Activated T-helper 2 cell treated with anti-CD3 and anti-CD28 coated beads, Interferon-gamma antibody, Interleukin-2, Interleukin-4, amounts not matched to agents 10 μg/mL and 5 μg/mL and 100 μg/mL, durations not matched to agents 14 hours and 24 hours and 36 hours (primary cell): ENCODE measurements around the gene NSD2. TPM values are rescaled to one million over a fixed set of nuclear protein-coding genes. Genes with fewer than 3 reads are reported as not detected.
A peak's percentile ranks its signal among the peaks of the same experiment; 100 is the strongest.

Experiments
- DNase-seq: peaks from one replicate; pipeline ENCODE4 v3.0.0; 2021; ENCODE audit warnings: low spot score
- H3K27ac Mint-ChIP-seq: one replicate; pipeline ENCODE4 v1.8.0; 2021; ENCODE audit warnings: mixed read lengths
- H3K27me3 Mint-ChIP-seq: one replicate; pipeline ENCODE4 v1.8.0; 2021; ENCODE audit warnings: low read depth, mixed read lengths
- H3K36me3 Mint-ChIP-seq: one replicate; pipeline ENCODE4 v1.8.0; 2021; ENCODE audit warnings: low read depth, mixed read lengths
- H3K4me1 Mint-ChIP-seq: one replicate; pipeline ENCODE4 v1.8.0; 2021; ENCODE audit warnings: low read depth, mixed read lengths
- H3K4me3 Mint-ChIP-seq: one replicate; pipeline ENCODE4 v1.8.0; 2021; ENCODE audit warnings: low read depth, mild to moderate bottlenecking, moderate library complexity, mixed read lengths
- H3K9me3 Mint-ChIP-seq: one replicate; pipeline ENCODE4 v1.8.0; 2021; ENCODE audit warnings: mixed read lengths
- intact Hi-C: fragments of 100-400 bp; cut with micrococcal nuclease; formaldehyde crosslinking; loops from one replicate; pipeline ENCODE4 v1.15.1; 2023
- total RNA-seq: library from RNA; stranded (reverse); gene quantifications from 2 replicates; pipeline ENCODE4 v1.2.3, GENCODE V29; 2022

NSD2 gene
- total RNA-seq, 1 donor from 2014 or later, result 208 TPM

DNA sequence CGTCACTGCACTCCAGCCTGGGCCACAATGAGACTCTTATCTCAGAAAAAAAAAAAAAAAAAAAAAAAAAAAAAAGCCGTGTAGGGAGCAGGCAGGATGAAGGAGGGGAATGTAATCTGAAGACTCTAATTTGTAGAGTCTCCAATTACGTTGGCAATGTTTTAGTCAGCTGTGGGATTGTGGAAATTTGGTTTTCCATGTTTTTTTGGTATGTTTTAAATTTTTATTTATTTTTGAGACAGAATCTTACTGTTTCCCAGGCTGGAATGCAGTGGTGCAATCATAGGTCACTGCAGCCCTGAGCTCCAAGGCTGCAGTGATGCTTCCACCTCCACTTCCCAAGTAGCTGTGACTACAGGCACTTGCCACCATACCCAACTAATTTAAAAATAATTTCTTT is 56.5 kb downstream of the NSD2 start:
- Mint-ChIP-seq H3K4me3 (no peak overlapping the region), H3K27ac (no peak overlapping the region), H3K9me3 (no peaks in the 10 kb centered on the region), H3K36me3 (peaks cover 66% of the 10 kb centered on the region), H3K4me1 (peaks cover 5% of the 10 kb centered on the region), H3K27me3 (no peaks in the 10 kb centered on the region)
- no peak for DNase-seq
- intact Hi-C loops, result no loop called here

- no peaks in the 10 kb centered on the region for H3K27me3 Mint-ChIP-seq
- no peak for DNase-seq
- no peaks in the 10 kb centered on the region for H3K9me3 Mint-ChIP-seq
- H3K36me3 Mint-ChIP-seq, result peaks cover 59% of the 10 kb centered on the region
- peaks cover 5% of the 10 kb centered on the region for H3K4me1 Mint-ChIP-seq
- H3K4me3 Mint-ChIP-seq, result no peak overlapping the region
- peak overlapping the region; percentile 42 for H3K27ac Mint-ChIP-seq
- intact Hi-C loops, result no loop called here
These were observed 57.4 kb downstream of the NSD2 start for GRCh38 chr4:1928356-1929239.

GRCh38 chr4:1932736-1933135 is 61.5 kb downstream of the NSD2 start:
- Mint-ChIP-seq H3K27me3 (no peaks in the 10 kb centered on the region), H3K36me3 (peaks cover 58% of the 10 kb centered on the region), H3K27ac (no peak overlapping the region), H3K4me3 (no peak overlapping the region), H3K9me3 (no peaks in the 10 kb centered on the region), H3K4me1 (peaks cover 5% of the 10 kb centered on the region)
- no peak for DNase-seq
- intact Hi-C loops, result no loop called here

DNA sequence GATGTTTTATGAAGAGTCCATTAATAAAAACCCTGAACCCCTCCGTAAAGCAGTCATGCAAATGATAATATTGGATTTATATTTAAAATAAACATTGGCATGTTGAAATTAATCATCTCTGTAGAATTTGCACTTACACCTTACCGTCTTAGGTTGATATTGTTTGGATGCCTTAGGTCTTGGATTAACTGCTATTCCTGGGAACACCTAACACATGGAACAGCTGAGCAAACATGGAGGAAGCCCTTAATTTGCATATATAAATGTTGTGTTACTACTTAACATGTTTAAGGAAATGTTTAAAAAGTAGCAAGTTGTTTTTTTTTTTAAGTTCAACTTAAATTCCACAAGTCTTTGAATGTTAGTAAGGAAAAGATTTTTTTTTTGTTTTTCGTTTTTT is 62.5 kb downstream of the NSD2 start:
- no peak overlapping the region for H3K4me3 Mint-ChIP-seq
- H3K36me3 Mint-ChIP-seq, result peaks cover 53% of the 10 kb centered on the region
- no peaks in the 10 kb centered on the region for H3K27me3 Mint-ChIP-seq
- intact Hi-C loops, result no loop called here
- no peaks in the 10 kb centered on the region for H3K9me3 Mint-ChIP-seq
- no peak for DNase-seq
- H3K4me1 Mint-ChIP-seq, result peaks cover 2% of the 10 kb centered on the region
- no peak overlapping the region for H3K27ac Mint-ChIP-seq

DNA sequence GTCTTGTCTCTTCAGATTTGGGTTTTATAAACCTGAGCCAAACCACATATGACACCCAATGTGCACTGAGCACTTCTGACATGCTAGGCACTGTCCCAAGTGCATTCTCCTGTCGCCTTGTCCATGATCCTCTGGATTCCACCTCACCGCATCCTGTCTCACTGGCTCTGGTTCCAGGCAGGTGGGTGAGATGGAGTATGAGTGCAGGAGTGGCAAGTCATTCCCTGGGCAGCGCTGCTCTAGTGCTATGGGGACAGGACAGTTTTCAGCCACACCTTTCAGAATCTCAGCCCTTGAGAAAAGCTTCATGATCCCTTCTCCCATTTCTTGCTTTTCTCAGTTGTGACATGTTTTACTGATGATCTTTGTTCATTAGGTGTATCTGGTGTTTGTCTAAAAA is 66.4 kb downstream of the NSD2 start:
- H3K27ac Mint-ChIP-seq, result no peak overlapping the region
- no peaks in the 10 kb centered on the region for H3K9me3 Mint-ChIP-seq
- DNase-seq, result no peak
- H3K27me3 Mint-ChIP-seq, result no peaks in the 10 kb centered on the region
- peaks cover 51% of the 10 kb centered on the region for H3K36me3 Mint-ChIP-seq
- H3K4me3 Mint-ChIP-seq, result no peak overlapping the region
- intact Hi-C loops, result no loop called here
- H3K4me1 Mint-ChIP-seq, result no peaks in the 10 kb centered on the region

DNA sequence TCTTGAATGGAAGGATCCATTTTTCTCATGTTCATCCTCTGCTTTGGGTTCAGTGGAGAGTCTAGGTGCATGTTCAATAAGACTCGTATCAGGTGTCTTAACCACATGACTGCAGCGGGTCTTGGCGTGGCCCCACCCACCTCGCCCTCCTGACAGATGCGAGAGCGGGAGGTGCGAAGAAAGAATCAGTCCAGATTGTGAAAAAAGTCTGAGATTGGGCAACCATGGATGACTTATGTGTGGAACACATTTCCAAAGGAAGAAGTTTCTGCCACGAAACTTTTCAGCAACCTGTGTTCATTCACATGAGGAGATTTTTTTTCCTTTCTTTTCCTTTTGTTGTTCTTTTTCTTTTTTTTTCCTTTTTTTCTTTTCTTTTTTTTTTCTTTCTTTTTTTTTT is 66.8 kb downstream of the NSD2 start:
- Mint-ChIP-seq H3K4me3 (no peak overlapping the region), H3K36me3 (peaks cover 53% of the 10 kb centered on the region), H3K27me3 (no peaks in the 10 kb centered on the region), H3K4me1 (no peaks in the 10 kb centered on the region), H3K27ac (no peak overlapping the region), H3K9me3 (no peaks in the 10 kb centered on the region)
- DNase-seq, result no peak
- intact Hi-C loops, result no loop called here

DNA sequence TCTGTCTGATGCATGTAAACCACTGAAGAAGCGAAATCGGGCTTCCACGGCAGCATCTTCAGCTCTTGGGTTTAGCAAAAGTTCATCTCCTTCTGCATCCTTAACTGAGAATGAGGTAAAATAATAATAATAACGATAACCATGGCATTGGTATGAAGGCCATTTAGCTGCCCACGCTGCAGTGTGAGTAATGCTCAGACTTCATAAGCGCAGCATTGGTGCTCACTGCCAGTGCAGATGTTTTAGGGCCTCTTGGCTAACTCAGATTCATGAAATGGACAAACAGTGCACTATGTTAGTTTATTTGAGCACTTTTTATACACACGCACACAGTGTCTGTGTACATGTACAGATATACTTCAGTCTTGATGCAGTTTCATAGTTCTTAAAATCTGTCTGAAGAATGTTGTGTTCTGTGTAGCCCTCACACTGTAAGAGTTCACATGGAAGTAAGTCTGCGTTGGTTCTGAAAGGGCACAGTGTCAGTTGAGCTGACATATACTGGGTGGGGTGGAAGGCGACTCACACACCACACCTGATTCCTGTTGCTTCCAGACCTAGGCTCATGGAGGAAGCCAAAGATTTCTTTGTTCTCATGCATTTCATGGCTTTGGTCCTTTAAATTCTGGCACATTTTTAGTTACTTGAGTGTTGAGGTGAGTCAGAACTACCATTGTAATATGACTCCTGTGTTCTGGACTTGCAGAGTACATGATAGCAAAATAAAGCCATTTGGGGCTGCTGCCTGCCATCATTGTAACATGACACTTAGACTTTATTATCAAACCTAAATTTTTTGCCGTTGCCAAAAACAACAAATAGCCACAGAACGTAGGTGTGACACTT is 68.7 kb downstream of the NSD2 start:
- Mint-ChIP-seq H3K4me3 (no peak overlapping the region), H3K36me3 (peaks cover 64% of the 10 kb centered on the region), H3K4me1 (no peaks in the 10 kb centered on the region), H3K9me3 (no peaks in the 10 kb centered on the region), H3K27me3 (no peaks in the 10 kb centered on the region), H3K27ac (no peak overlapping the region)
- intact Hi-C loops, result no loop called here
- no peak for DNase-seq

DNA sequence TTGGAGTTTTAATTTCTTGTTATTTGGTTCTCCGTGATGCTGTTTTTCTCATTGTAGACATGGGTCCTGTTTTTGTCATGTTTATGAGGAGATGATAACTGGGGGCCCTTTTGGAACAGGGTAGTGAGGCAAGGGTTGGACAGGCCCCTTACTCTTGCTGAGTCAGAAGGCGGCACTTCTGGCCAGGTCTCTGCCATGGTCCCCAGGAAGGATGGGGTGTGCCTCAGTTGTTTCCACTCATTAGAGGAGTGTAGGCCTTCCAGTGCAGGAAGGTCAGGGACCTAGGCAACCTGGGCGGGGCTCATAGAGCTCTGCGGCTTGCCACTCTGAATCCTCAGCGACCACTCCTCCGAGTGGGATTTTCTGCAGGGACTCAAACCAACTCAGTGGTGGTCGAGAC is 69.4 kb downstream of the NSD2 start:
- no peak overlapping the region for H3K4me3 Mint-ChIP-seq
- no peak for DNase-seq
- intact Hi-C loops, result no loop called here
- H3K27ac Mint-ChIP-seq, result no peak overlapping the region
- H3K27me3 Mint-ChIP-seq, result no peaks in the 10 kb centered on the region
- no peaks in the 10 kb centered on the region for H3K9me3 Mint-ChIP-seq
- H3K36me3 Mint-ChIP-seq, result peaks cover 71% of the 10 kb centered on the region
- no peaks in the 10 kb centered on the region for H3K4me1 Mint-ChIP-seq

GRCh38 chr4:1943928-1944327 is 72.7 kb downstream of the NSD2 start:
- Mint-ChIP-seq H3K27ac (no peak overlapping the region), H3K27me3 (no peaks in the 10 kb centered on the region), H3K36me3 (peaks cover 71% of the 10 kb centered on the region), H3K9me3 (no peaks in the 10 kb centered on the region), H3K4me1 (no peaks in the 10 kb centered on the region), H3K4me3 (no peak overlapping the region)
- DNase-seq, result no peak
- intact Hi-C loops, result no loop called here

DNA sequence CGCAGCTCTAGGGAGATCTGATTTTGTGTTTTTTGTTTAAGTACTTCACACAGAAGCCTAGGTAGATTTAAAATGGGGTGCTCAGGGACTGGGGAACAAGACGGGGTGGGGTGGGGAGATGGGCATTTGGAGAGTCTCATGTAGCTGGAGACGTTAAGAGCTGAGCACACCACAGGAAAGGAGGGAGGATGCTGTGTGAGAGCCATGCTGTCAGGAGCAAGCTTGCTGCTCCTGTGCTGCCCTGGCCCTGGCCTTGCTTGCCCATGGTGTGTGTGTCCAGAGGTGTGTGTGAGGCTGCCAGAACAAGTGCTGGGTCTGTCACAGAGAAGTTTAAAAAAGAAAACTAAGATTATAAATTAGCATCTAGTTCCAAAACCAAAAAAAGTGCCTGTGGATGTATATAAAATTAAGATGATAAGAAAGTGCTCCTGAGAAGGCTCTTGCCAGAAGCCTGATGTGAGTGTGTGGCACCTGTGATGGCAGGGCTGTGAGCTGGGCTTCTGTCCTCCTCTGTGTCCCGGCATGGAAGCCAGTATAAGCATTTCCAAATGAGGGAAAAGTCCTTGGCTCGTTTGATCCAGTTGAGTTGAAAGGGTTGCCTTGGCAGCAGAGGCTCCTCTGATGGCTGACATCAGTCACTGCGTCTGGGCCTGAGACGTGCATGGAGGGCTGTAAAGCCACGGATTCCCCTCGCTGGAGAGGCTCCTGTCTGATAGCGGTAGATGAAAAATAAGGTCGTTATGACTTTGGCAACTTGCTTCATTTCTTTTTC is 74.1 kb downstream of the NSD2 start:
- Mint-ChIP-seq H3K9me3 (no peaks in the 10 kb centered on the region), H3K27ac (no peak overlapping the region)

GRCh38 chr4:1945912-1946311 is 74.7 kb downstream of the NSD2 start:
- Mint-ChIP-seq H3K4me3 (no peak overlapping the region), H3K4me1 (no peaks in the 10 kb centered on the region), H3K9me3 (no peaks in the 10 kb centered on the region), H3K27ac (no peak overlapping the region), H3K27me3 (no peaks in the 10 kb centered on the region), H3K36me3 (peaks cover 57% of the 10 kb centered on the region)
- DNase-seq, result no peak
- intact Hi-C loops, result no loop called here

More for the DNA sequence above, 74.1 kb downstream of the NSD2 start:
- no peaks in the 10 kb centered on the region for H3K27me3 Mint-ChIP-seq
- H3K36me3 Mint-ChIP-seq, result peaks cover 61% of the 10 kb centered on the region
- H3K4me1 Mint-ChIP-seq, result no peaks in the 10 kb centered on the region
- no peak overlapping the region for H3K4me3 Mint-ChIP-seq
- intact Hi-C loops, result no loop called here
- no peak for DNase-seq

- peaks cover 60% of the 10 kb centered on the region for H3K36me3 Mint-ChIP-seq
- no peak overlapping the region for H3K4me3 Mint-ChIP-seq
- H3K27me3 Mint-ChIP-seq, result no peaks in the 10 kb centered on the region
- no peaks in the 10 kb centered on the region for H3K9me3 Mint-ChIP-seq
- H3K4me1 Mint-ChIP-seq, result no peaks in the 10 kb centered on the region
- no peak overlapping the region for H3K27ac Mint-ChIP-seq
- intact Hi-C loops, result no loop called here
- DNase-seq, result no peak
These were observed 77.0 kb downstream of the NSD2 start for GRCh38 chr4:1948232-1948631.
